IPS-NIHi11 (cell line): ENCODE measurements around the gene FBXO8.

ENCODE experiments used
- DNase-seq: peaks from one replicate; pipeline ENCODE4 v3.0.0; 2012; ENCODE audit warnings: mixed read lengths, low spot score

The FBXO8 gene

DNA sequence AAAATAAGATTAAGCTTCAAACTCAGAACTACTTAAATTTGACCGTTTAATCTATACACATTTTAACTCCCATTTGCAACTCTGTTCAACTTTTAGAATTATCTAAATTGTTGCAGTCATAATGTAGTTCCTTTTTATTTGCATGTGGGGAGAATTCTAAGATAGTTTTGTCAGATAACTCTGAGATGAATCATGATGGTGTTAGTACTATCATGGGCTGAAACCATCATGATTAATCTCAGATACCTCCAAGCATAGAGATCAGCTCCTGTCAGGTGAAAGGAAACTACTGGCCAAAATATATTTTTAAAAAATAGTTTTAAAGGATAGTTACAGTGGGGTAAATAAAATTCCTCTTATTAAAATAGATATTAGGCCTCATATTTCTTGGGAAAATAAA is 39.0 kb downstream of the FBXO8 start:
- DNase-seq = no peak

DNA sequence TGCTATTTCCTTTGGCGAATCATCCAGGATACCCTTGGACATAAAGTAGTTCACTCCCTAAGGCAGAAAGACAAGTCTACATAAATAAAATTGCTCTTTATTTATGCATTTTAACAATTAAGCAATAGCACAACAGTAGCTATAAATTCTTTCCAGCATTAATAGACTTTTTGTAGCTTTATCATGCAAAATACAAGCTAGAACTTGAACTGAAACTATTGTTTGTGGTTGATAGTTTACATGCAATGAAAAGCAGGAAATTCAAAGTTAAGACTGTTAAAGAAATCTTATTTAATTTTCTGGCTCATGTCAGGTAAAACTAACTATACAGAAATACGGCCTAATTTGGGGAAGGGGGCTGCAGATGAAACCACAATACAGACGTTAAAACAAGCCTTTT is 42.3 kb downstream of the FBXO8 start:
- no peak for DNase-seq

DNA sequence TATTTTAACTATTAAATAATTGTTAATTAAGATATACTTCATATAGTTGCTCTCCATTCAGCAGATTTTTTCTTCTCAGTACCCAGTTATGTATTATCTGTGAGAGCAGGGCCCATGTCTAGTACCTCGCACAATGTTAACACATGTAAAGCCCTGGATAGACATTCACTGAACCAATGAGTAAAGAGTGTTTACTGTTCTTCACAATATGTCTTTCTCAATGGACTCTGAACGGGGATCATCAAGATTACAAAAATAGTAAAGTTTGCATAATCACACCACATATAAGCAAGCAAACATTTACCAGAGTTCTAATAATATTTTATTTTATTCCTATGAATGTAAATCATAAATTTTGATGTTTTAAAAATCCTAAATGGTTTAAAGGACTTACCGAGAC is 47.1 kb downstream of the FBXO8 start:
- DNase-seq = no peak

DNA sequence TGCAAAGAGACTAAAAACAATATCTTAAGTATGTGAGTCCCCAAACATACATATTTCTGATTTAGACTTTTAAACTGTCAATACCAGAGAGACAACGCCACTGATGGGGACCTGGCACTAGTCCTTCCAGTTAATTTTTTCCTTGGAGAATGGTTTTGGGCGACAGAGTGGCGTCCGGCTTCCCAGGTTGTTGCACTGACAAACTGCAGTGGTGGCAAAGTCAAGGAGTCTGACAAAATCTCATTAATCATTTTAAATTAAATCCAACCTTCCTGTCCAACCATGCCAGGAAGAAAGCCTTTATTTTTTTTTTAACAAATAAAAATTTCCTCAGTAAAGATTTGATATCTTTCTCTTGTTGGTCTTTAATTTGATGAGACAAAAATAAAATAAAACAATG is 52.8 kb downstream of the FBXO8 start:
- DNase-seq = no peak

DNA sequence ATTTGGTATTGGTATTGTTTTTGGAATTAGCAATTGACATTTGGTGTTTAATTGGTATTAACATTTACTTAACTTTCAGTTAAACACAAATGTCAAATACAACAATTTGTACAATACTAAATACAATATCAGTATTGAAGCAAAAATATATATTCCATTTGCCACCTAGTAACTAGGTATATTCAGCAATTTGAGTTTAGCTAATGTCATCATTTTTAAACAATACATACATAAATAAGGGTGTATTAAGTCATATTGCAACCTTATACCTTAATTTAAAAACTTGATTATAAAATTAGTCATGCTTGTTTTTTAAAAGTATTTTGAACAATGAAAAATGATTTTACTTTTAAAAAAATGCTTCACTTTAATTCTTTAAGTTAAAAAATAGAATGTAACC is 53.3 kb downstream of the FBXO8 start:
- DNase-seq = no peak

DNA sequence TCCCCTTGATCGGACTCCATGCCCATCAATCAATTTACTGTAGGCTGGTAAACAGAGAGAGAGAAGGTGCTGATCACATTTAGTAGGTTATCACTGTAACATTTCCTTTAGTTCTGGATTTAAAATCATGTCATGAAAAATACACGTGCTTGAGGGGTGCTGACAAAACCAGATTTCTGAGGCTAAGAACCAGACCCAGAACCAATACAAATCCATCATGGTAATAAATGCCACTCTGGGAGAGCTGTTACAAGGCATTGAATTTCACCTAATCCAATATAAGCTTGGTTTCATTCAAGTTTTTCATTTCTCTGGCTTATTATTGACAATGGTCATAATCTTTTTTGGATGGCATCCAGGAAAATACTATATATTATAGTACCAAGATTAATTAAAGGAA is 54.5 kb downstream of the FBXO8 start:
- DNase-seq = no peak

DNA sequence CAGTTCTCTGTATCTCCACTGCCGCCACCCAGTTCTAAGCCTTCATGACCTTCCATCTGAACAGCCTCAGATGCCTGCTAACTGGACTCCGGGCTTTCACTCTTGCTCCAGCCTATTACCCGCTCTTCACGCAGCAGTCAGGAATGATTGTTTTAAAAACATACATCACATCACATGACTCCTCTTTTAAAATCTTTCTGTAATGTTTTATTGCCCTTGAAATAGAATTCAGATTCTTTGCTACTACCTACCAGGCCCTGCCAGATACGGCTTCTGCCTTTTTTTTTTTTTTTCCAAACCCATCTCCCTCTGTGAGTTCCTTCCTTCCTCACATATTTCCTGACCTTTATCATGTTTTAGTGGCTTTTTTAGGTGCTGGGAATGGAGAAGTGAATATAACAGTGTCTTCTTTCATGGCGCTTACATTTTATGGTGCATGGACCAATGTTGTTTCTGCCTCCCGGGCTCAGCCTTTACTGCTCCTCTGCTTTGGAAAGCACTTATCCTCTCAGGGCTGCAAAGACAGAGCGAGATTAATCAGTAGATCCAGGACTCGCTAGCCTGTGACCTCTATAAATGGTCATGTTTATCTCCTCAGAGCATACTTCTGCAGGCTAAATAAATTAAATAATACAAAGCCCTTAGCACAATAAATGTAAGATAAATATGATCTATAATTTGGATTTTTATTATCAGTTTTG is 58.0 kb downstream of the FBXO8 start:
- no peak for DNase-seq

DNA sequence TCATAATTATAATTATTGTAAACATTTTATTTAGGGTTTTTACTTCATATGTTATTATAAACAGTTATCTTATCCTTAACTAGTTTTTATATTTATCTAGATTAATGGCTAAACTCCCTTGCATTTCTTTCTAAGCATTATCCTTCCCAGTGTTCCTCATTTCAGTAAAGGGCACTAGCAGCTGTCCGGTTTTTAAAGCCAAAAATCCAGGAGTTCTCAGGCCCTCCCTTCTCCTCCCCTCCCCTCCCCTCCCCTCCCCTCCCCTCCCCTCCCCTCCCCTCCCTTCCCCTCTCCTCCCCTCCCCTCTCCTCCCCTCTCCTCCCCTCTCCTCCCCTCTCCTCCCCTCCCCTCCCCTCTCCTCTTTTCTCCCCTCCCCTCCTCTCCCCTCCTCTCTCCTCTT is 58.9 kb downstream of the FBXO8 start:
- DNase-seq = no peak

DNA sequence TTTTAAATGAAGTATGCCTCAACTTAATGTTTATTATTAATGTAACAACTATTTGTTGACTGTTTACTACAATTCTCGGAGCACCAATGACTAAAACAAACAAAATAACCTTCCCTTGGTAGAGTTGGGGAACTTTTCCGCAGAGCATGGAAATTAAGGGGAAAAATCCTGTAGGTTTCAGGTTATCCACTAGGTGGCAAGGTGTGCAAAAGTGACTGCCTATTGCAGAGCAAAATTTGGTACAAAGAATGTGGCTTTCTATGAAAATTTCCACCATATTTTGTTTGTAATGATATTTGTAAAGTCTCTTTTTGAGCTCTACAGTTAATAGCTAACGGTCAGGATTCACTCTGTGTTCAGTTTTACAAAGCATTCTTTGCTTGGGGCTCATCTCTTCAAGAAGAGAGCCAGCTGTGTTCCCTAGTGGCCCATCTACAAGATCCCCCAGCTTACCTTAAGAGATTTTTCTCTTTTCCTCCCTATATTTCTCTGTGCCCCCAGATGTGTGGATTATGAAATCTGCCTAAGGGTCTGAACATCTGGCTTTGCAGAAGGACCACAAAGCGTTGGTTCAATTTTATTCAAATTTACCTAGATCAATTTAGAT is 61.1 kb downstream of the FBXO8 start:
- DNase-seq = peak; percentile 27

DNA sequence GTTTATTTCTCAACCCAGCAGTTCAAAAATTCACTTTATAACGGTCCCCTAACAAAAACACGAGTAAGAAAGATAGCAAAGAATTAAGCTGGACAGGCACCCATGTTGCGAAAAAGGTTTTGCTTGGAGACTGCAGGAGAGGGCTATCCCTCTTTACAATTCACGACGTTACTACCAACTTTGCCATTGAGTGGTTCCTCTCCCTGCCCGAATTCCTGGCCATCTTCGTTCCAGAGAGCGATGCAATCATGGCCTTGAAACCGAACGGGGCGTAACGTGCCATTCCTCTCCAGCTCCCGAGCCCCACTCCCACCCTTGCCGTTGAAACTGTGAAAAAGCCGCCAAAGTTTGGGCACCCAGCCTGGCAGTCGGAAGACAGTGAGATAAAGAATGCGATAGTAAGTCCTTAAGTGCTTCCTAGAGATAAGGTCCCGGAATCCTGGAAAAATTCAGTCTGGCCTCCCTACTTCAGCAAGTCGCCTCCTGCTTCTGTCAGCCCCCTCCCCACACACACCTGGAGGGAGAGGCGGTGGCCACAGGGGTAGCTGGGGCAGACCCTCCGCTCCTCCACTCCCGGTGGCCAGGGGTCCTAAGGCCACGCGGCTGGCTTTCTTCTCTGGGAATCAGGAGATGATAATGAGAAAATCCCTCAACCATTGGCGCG is 65.2 kb downstream of the FBXO8 start:
- DNase-seq = peak; percentile 24

DNA sequence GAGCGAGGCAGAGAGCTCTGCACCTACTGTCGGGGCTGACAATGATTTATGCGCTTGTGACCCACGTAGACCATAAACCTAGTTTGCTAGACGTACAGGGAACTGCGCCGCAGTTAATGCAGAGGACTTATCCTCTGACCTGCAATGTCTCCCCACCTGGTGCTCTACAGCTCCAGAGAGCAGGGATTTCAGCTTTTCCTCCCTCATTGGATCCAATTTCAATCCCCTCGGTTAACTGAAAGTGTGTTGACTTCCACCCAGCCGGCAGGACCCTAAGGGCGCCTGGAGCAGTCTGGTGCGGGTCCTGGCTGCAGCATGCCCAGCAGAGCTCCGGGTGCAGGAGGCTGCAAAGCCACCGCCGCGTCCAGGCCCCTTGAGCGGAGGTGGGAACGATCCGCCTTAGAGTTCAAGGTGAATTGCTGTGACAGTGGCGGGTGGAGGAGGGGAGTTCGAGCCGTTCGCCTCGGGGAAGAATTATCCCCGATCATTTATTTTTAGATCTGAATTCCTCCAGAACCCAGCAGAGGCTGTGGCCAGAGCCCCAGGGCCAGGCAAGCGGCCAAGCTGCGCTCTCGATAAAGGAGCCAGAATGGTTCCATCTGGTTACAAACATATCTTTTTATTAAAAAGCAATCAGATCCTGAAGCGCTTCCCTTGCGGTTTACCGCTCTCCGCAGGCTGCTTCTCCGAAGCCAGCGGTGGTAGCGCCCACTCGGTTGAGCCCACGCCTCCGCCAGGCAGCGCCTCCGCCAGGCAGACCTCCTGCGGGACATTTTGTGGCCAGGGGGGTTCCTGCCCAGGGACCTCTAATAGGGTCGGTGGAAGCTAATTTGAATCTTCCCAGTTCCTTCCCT is 66.0 kb downstream of the FBXO8 start:
- peak; percentile 13 for DNase-seq

DNA sequence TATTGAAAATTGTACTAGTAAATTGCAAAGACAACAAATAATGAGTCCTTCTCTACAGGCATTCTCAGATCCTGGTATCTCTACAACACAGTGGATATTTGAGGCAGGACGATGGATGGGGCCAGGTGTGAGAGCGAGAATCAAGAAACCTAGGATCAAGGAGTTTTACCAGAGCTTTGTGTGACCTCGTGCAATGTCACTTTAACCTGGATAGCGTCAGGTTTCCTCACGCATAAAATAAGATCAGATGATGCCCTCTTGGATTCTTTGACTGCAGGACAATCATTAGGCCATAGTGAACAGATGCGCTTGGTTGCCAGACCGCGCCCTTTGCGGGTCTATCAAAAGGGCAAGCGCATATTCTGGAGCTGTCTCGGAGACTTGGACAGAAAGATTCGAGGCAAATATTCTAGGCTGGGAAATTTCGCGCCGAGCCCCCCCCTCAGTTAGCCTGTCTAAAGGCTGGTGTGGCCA is 66.6 kb downstream of the FBXO8 start:
- no peak for DNase-seq

DNA sequence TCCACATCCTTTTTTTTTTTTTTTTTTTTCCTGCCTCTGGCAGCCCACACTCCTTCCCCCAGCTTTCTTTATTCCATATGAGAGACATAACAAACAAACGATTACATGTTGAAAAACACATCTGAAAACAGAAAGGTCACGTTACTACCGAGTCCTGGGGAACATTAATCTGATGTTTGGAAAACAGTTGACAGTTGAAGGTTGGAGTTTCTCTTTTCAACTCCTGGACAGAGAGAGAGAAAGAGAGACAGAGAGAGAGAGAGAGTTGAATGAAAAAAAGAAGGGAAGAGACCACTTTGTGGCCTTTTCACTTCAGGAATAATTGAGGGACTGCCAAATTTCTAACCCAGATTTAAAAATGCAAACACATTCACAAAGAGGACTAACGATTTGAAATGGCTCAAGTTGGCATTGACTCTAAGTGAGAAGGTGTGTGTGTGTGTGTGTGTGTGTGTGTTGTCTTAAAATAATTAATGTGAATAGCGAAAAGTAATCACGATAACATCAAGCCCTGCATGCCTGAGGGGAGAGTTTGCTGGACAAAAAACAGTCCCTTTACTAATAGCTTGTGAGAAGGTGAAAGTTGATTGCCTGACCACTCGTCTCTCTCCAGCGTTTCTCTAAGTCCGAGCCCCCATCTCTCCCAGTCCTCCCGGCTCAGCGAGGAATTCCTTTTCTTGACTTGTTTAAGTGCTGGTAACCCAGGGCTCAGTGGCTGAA is 67.3 kb downstream of the FBXO8 start:
- DNase-seq = peak; percentile 11

DNA sequence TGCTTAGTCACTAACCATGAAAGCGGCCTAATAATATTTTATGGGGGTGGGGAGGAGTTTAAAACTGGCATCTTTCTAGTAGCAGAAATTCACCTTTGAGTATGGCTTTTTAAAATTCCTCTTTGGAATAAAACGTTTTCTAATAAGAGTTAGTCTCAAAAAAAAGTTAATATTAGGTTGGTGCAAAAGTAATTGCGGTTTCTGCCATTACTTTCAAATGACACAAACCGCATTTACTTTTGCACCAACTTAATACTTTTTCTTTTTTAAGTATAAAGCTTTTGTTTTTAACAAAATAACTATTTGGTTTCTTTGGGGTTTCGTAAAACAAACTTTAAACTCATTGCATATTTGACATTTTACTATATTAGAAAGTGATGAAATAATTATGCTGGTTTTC is 68.4 kb downstream of the FBXO8 start:
- DNase-seq = no peak

DNA sequence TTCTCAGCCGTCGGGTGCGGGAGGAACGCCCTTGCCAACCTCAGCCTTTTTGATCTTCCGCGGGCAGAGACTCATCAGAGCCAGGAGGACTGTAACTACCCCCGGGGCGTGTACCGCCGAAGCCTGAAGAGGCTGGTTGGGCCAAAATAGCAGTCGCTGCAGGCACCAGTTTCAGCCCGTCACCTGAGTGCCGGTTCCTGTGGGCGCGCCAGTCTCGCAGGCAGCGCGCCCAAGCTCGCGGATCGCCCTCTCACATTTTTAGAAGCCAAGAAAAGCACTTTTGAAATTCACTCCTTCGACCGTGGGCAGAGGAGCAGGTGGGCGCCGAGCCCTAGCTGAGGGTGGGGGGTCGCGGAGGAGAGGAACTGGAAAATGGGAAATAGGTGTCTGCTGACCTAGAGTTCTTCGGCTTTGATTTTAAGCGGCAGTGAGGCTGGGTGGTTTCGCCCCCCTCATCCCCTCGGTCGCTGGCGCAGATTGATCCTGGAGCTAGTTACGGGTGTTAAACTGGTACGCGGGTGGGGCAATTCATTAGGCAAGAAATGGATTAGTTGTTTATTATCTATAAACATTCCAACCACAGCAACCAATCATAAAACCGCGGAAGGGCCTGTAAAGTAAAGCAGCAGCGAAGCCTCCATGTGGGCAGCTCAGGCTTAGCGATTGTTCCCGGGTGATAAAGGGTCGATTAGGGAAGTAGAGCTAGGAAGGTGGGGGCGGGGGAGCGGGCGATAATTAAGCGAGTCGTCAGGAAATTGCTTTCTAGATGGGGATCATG is 69.2 kb downstream of the FBXO8 start:
- peak; percentile 35 for DNase-seq

DNA sequence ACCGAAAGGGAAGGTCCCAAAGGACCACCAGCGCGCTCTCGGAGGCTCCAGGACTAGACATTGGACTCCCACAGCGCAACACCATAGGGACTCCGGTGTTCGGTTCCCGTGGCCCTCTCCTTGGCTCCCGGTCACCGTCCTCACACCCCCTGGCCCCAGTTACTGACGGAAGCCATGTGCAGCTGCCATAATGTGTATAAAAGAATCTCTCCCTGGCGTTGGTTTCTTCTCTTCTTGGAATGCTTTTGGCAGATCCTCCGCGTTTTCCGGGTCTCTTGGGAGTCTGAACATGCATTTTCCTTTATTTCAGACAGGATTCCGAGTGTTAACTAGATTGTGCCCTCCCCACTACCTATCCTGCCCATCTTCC is 69.8 kb downstream of the FBXO8 start:
- DNase-seq = no peak

DNA sequence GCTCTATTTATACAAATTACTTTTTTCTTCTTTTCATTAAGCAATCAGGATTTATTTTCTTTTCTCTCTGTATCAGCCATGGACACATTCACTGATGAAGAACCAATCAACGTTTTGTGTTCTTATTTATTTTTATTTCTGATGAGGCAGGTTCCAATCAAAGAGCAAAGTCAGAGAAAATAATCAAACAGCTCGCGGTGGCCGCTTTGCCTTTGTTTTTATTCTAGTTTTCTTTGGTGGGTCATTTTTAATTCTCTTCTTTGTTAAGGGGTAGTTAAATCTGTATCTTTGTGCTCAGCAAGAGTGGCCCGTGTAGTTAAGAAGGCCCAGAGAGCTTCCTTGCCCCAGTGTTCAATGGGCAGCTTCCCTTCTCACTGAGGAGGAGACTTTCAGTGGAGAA is 71.4 kb downstream of the FBXO8 start:
- no peak for DNase-seq

DNA sequence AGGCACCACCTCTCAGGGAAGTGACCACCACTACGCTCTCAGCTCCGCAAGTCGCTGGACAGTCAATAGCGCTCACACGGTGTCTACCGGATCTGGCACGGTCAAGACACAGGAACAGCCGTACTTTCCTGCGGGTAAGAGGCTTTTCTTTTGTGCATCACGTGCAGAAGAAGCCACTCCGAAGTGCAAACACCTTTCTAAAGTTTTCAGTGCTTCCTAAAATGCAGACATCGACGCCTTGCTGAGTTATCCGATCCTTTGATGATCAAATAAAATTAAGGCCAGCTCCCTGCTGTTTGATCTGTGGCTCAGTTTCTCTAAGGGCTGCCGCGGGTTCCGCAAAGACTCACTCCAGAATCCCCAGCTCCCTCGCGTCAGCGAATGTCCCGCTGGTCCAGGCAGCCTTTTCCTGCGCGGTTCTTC is 71.8 kb downstream of the FBXO8 start:
- no peak for DNase-seq

DNA sequence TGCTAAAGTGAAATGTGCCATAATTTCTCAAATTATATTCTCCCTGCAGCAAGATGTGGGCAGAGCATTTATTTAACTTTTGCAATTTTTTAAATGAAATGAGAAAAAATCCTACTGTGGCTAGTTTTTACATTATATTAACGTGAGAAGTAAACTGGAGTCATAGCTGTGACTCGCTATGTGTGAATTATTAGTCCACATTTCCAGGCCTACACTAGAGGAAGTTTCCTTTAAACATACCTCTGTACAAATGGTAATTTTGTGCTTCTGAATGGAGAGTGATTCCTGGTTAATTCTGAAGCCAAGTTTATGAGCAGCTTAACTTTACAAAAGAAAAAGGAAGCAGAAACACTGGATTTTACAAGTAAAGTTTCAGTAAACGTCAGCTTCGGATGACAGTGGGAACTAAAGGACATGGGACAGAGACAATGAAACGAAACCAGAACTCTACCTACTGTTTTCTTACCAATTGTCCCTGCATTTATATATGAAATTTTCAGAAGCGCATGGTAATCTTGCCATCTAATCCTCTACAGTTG is 72.4 kb downstream of the FBXO8 start:
- DNase-seq = no peak

DNA sequence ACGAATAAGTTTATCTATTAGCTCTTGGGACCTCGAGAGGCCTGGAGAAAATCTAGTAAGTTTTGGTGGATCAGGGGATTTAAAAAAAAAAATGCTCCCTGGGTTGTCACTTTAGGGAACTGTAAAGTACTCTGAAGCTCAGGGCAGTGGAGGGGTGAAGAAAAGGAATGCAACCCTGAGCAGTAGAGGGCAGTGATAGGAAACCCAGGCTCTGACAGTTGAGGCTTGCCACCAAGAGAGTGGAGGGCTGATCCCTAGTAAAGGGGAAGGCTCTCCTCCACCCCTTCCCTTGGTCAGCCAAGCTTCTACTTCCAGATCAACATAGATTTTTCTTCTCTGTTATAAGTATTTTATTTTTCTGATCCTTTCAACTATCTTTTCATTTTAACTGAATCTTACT is 73.1 kb downstream of the FBXO8 start:
- peak; percentile 48 for DNase-seq

DNA sequence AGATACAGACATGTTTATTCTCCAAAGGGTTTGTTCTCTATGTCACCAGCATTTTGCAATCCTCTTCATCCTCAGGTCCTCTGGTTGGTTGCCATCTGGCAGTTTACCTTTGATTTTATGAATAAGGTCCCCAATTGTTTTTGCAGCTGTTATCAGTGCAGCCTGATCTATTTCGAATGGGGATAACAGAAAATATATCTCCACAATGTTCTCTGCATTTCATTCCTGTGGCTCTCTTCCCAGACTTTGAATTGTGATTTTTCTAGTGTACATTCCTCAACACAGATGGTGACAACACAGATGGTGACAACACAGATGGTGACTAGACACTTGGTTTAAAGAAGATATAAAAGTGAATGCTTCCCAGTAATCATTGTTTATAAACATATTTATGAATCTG is 74.1 kb downstream of the FBXO8 start:
- DNase-seq = no peak
